Measurements from ENCODE around the gene SRGAP1. TPM values are rescaled to one million over a fixed set of nuclear protein-coding genes. Genes with fewer than 3 reads are reported as not detected.

The SRGAP1 gene
- total and polyA plus RNA-seq, 7 donors = 0.23 to 5.1 (median 1.5) TPM

DNA sequence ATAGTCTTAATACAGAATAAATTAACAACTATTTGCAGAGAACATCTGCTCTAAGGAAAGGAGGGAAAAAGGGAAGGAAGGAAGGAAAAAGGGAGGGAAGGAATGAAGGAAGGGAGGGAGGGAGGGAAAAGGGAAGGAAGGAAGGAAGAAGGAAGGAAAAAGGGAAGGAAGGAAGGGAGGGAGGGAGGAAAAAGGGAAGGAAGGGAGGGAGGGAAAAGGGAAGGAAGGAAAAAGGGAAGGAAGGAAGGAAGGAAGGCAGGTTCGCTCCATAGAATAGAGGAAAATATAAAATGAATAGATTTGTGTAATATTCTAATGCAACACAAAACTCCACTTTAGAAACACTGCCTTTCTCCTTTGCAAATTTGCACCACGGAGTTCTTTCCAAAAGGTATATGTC is 361.0 kb downstream of the SRGAP1 start:
- Histone ChIP-seq H3K4me1 (no peaks in the 10 kb centered on the region), H3K4me3 (no peak overlapping the region), H3K36me3 (ENCODE audit: insufficient read depth in 1 of 2, low read depth in 1 of 2) (peaks cover 2 to 20% of the 10 kb centered on the region in 2 donors), H3K27ac (no peak overlapping the region), H3K27me3 (ENCODE audit: insufficient read depth in 3 of 3, low read length in 2 of 3) (no peaks in the 10 kb centered on the region), H3K9me3 (no peaks in the 10 kb centered on the region)
- no peak for DNase-seq
- WGBS, 3 donors = 88 to 92% (median 90%) methylated on average over 2 of the region's 2 CpGs
- intact Hi-C loops (cut with DNase I) = no loop called here
- ATAC-seq = no peak
- TF ChIP-seq, protein P1, sequence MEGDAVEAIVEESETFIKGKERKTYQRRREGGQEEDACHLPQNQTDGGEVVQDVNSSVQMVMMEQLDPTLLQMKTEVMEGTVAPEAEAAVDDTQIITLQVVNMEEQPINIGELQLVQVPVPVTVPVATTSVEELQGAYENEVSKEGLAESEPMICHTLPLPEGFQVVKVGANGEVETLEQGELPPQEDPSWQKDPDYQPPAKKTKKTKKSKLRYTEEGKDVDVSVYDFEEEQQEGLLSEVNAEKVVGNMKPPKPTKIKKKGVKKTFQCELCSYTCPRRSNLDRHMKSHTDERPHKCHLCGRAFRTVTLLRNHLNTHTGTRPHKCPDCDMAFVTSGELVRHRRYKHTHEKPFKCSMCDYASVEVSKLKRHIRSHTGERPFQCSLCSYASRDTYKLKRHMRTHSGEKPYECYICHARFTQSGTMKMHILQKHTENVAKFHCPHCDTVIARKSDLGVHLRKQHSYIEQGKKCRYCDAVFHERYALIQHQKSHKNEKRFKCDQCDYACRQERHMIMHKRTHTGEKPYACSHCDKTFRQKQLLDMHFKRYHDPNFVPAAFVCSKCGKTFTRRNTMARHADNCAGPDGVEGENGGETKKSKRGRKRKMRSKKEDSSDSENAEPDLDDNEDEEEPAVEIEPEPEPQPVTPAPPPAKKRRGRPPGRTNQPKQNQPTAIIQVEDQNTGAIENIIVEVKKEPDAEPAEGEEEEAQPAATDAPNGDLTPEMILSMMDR (IDR thresholded peaks at IDR 0.05) = no peak

DNA sequence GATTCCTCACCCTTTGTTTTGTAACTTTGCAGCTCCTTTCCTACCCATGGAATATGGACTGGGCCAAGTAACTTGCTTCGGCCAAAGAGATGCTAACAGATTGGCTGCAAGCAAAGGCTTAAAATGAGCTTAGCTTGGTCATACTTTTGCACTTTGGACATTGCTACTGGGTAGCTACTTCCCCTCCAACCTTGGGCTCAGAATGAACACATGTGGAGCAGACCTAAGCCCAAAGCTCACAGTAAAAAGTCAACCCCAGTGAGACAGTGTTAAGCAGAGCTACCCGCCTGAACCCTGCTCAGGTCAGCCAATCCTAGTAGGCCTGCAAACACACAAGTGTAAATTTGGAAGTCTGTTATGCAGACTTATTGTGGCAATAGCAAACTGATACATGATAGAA is 363.0 kb downstream of the SRGAP1 start:
- intact Hi-C loops (cut with DNase I) = no loop called here
- DNase-seq = no peak
- no peak overlapping the region for H3K4me3 ChIP-seq
- no peak for ATAC-seq
- TF ChIP-seq, protein P1 (IDR thresholded peaks at IDR 0.05) = no peak
- no peaks in the 10 kb centered on the region for H3K4me1 ChIP-seq
- H3K9me3 ChIP-seq = no peaks in the 10 kb centered on the region
- no peaks in the 10 kb centered on the region for H3K27me3 ChIP-seq (ENCODE audit: insufficient read depth in 3 of 3, low read length in 2 of 3)
- peaks cover 2 to 27% of the 10 kb centered on the region in 2 donors for H3K36me3 ChIP-seq (ENCODE audit: insufficient read depth in 1 of 2, low read depth in 1 of 2)
- WGBS, 3 donors = 92 to 98% (median 97%) methylated on average over 2 of the region's 2 CpGs
- H3K27ac ChIP-seq = no peak overlapping the region

Other genes with a start within 250 kb of the SRGAP1 start
- 1 to 10 TPM in 1 of 4 donors, under 1 TPM in 3; 0.32 to 2.0 (median 0.50) TPM for gene DPY19L2, start 176.2 kb upstream of the SRGAP1 start, total RNA-seq
- under 1 TPM; 0.36 to 0.70 (median 0.59) TPM for gene DPY19L2, start 176.2 kb upstream of the SRGAP1 start, polyA plus RNA-seq
- 10 to 100 TPM; 10.3 to 16.8 (median 12.7) TPM for gene RXYLT1, start 64.8 kb upstream of the SRGAP1 start, total RNA-seq
- 10 to 100 TPM; 12.0 to 23.5 (median 15.4) TPM for gene RXYLT1, start 64.8 kb upstream of the SRGAP1 start, polyA plus RNA-seq